GM20000 (cell line): ENCODE results near the gene C3orf22.
A peak's percentile ranks its signal among the peaks of the same experiment; 100 is the strongest.

Experiments
- DNase-seq: peaks from one replicate; pipeline ENCODE4 v3.0.0; 2012; ENCODE audit warnings: low spot score
- TF ChIP-seq, protein P1 (sequence below): IDR thresholded peaks from 2 replicates; pipeline ENCODE4 v1.5.1; 2012; ENCODE audit warnings: mild to moderate bottlenecking, control low read depth; ENCODE audit errors: extremely low read depth, missing control alignments

The C3orf22 gene

DNA sequence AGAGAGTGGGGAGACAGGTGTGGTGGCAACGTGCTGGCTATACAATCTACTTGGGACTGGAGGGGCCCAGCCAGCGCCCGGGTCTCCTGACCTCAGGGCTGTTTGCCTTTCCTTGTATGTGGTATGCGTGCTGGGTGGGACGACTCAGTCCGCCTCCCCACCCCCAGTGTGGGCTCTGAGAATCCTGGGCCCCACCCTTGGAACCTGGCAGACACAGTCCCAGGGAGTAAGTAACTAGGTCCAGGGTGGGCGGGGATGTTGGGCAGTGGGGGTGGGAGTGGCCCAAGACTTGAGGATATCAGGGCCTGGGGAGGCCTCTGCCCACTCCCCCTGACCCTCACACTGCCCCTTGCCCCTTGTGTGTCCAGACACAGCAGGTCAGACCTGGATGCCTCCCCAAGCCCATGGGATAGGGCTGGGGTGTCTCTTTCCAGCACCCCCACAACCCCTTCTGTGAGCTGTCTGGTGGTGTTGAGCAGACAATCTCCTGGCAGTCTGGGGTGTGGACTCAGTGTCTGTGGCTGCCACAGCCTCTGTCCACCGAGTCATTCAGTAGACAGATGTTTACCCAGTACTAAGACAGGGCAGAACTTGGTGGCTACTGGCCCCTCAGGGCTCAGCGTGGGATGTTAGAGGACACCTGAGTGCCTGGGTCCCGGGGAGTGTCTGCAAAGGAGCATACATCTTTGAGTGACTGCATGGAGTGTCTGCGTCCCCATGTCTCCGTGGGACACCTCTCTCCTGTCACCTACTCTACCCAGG, 33.5 kb downstream of the C3orf22 start:
- TF ChIP-seq, protein P1, sequence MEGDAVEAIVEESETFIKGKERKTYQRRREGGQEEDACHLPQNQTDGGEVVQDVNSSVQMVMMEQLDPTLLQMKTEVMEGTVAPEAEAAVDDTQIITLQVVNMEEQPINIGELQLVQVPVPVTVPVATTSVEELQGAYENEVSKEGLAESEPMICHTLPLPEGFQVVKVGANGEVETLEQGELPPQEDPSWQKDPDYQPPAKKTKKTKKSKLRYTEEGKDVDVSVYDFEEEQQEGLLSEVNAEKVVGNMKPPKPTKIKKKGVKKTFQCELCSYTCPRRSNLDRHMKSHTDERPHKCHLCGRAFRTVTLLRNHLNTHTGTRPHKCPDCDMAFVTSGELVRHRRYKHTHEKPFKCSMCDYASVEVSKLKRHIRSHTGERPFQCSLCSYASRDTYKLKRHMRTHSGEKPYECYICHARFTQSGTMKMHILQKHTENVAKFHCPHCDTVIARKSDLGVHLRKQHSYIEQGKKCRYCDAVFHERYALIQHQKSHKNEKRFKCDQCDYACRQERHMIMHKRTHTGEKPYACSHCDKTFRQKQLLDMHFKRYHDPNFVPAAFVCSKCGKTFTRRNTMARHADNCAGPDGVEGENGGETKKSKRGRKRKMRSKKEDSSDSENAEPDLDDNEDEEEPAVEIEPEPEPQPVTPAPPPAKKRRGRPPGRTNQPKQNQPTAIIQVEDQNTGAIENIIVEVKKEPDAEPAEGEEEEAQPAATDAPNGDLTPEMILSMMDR, result no peak
- no peak for DNase-seq

DNA sequence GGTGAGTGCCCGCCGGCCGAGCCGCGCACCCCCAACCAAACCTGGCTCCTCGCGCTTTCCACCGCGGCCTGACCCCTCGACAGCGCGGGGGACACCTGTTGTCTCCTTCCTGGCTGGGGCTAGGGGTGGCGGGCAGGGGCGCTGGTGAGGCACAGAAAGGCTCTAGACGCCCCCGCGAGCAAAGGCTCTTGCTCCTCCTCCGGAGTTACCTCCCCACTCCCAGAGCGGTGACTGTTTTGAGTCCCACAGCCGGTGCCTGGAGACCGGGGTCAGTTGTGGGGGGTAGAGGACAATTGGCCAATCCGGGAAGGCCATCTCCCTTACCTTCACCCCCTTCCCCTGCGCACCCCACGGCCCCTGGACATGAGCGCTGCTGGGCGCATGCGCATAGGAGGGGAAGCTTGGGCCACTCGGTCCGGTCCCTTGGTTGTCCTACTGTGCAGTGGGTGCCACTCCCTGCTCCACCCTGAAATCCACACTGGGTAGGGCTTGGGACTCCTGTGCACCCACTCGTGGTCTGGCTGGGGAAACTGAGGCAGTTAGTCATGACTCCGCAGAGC, 34.2 kb downstream of the C3orf22 start:
- no peak for DNase-seq
- TF ChIP-seq, protein P1, result no peak

DNA sequence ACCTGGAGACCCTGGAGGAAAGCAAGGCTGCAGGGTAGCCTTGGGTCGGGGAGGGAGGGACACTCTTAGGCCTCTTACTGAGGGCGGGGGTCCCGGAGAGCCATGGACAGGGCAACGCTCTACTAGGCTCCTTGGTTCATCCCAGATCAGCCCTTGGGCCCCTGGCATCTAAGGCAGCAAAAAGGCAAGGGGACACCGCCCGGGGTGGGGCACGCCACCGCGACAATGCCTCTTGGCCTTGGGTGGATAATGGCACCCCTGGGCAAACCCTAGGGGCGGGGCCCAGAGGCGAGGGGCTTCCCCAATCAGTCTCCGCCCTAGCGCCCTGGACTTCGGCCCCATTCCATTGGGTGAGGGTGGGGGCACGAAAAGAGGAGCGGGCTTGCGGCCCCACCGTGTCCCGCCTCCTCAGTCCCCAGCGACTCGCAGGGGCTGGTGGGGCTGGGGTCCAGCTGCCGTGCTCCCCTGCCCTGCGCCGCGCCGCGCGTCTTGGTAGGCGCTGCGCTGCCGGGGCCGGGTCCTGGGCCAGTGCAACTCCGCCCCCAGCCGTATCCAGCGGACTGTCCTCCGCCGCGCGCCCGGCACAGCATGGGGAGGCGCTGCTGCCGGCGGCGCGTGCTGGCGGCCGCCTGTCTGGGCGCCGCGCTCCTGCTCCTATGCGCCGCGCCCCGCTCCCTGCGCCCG, 34.8 kb downstream of the C3orf22 start, which contains the start of gene CHST13:
Gene CHST13, plus strand, starts transcription at position 411 of the 684 bp plus-strand sequence. Its CDS starts 178 bp downstream, at position 589.
- TF ChIP-seq, protein P1, result no peak
- DNase-seq, result no peak

DNA sequence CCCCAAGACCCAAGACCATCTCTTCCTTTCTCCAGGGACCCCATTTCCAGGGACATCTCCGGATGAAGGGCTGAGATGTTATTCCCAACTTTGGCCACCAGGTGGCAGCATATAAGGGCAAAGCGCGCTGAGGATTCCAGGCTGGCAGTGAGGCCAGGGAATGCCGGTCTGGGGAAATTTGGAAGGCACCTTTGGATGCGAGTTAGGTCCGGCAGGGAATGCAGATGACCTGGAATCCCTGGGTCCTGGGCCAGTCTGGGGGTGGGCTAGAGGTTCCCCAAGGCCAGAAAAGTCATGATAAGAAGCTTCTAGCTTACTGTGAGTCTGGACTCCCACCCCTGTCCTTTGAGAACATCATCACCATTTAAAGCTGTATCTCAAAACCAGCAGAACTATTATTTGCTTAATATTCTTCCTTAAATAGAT, 36.4 kb downstream of the C3orf22 start:
- DNase-seq, result peak; percentile 85
- TF ChIP-seq, protein P1, result peak; percentile 93

DNA sequence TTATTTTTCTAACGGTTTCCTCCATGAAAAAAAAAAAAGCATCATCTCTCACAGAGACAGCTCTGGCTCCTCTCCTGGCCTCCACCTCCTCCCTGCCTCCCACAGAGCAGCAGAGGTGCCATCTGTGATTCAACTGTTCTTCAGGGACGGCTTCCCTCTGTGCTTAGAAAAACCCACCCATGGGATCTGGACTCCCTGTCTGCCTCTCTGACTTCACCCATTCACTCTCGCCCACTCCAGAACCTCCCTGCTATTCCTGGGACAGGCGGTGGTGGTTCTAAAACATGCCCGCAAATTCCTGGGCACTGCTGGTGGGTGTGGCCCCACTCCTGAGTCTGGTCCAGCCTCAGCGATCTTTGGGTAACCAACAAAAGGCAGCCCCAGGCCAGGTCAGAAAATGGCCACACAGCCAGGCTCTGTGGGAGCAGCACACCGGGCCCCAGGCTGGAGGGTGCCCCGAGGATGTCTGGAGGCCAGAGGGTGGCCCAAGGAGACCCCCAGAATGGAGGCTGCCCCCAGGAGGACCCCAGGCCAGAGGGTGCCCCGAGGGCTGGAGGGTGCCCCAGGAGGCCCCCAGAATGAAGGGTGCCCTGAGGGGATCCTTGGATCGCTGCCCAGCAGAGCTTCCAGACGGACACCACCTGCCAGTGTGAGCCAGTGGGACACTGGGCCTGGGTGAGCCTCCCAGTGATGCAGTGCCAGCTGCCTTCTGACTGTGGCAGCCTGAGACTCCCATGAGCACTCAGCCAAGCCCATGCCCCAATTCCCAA, 37.4 kb downstream of the C3orf22 start:
- TF ChIP-seq, protein P1, result no peak
- no peak for DNase-seq

DNA sequence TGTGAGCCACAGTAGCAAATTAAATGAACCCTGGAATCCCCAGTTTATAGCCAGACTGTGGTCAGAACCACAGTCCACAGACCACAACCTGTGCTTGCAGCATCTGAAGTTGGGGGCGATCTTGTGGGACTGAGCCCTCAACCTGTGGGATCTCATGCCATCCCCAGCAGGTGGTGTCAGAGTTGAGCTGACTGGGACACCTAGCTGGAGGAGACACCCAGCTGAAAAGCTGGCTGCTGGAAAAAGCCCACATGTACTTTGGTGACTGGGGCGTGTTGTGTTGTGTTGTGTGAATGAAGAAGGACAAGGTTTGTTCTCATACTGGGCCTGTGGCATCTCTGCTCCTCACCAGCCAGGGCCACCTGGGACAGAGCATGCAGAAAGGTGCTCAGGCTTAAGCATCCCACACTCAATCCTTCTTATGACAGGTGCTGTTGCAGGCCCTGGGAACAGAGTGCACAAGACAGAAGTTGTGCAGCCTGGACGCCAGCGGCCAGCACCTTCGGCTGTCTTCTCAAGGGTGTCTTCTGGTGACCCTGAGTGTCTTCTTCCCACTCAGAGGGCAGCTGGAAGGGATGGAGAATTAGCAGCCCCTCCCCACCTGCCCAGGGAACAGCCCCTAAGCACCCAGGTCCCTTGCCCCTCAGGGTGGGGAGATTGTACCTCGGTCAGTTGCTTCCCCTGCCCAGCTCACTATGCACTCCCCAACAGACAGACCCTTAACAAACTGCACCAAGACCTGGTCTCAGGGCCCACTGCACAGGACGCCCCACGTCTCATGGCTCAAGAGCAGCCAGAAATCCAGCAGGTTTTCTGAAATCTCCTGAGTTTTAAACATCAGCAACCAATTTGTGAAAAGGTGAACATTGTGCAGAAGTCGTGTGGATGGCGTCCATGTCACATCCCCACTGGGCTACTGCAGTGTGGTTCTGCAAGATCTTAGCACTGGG, 39.0 kb downstream of the C3orf22 start:
- TF ChIP-seq, protein P1, result no peak
- DNase-seq, result no peak
